ENCODE measurements around the gene MCF2L2.

- TF ChIP-seq CTCF (conservative IDR thresholded peaks at IDR 0.05) (no peak), EZH2 (IDR thresholded peaks at IDR 0.05; ENCODE audit: low read depth) (no peak)
Observed at GRCh38 chr3:183393625-183394024, 34.8 kb downstream of the MCF2L2 start.
